WTC11 (cell line): Measurements from ENCODE around the gene NPAS1. TPM values are rescaled to one million over a fixed set of nuclear protein-coding genes. Genes with fewer than 3 reads are reported as not detected.

Source experiments
- ATAC-seq: fragments of 200-7000 bp; cut with Tn5 transposase; 2 replicates; pipeline ENCODE4 v1.10.0; 2021; ENCODE audit warnings: mild to moderate bottlenecking, moderate library complexity
- CTCF ChIA-PET: fragments of 300-600 bp; sonication (Branson Sonifier 250); formaldehyde crosslinking; loops from one replicate; lab custom pipeline; 2021; ENCODE audit warnings: antibody characterized with exemption; lab: Charles Lee
- POLR2A ChIA-PET: fragments of 350-600 bp; sonication (Branson Sonifier 250); formaldehyde crosslinking; loops from one replicate; lab custom pipeline; 2021; ENCODE audit warnings: antibody characterized with exemption; lab: Charles Lee
- DNase-seq: peaks from one replicate; pipeline ENCODE4 v3.0.0; 2021; ENCODE audit warnings: low spot score
- H3K27ac Mint-ChIP-seq: 2 replicates; pipeline ENCODE4 v1.8.0; 2021; ENCODE audit warnings: mixed read lengths
- H3K27me3 Mint-ChIP-seq: 2 replicates; pipeline ENCODE4 v1.8.0; 2021; ENCODE audit warnings: low read depth, mild to moderate bottlenecking, moderate library complexity, mixed read lengths
- H3K36me3 Mint-ChIP-seq: 2 replicates; pipeline ENCODE4 v1.8.0; 2021; ENCODE audit warnings: mixed read lengths
- H3K4me1 Mint-ChIP-seq: 2 replicates; pipeline ENCODE4 v1.8.0; 2022; ENCODE audit warnings: mixed read lengths
- H3K4me3 Mint-ChIP-seq: 2 replicates; pipeline ENCODE4 v1.8.0; 2021; ENCODE audit warnings: mild to moderate bottlenecking, moderate library complexity, mixed read lengths
- H3K9me3 Mint-ChIP-seq: 2 replicates; pipeline ENCODE4 v1.8.0; 2021; ENCODE audit warnings: mixed read lengths
- ELF4 ChIP-seq: sonication (generic); formaldehyde crosslinking; IDR thresholded peaks from 2 replicates; pipeline ENCODE4 v1.8.1; 2022; ENCODE audit warnings: low read depth, mild to moderate bottlenecking, moderate library complexity, missing genetic modification reagents
- EMX1 ChIP-seq: fragments of 250-450 bp; sonication (Bioruptor Pico); IDR thresholded peaks from 2 replicates; pipeline ENCODE4 v1.8.0; 2021; ENCODE audit warnings: mild to moderate bottlenecking
- ESRRA ChIP-seq: sonication (generic); formaldehyde crosslinking; IDR thresholded peaks from 2 replicates; pipeline ENCODE4 v1.8.1; 2022; ENCODE audit warnings: mild to moderate bottlenecking, missing genetic modification reagents, borderline replicate concordance
- GABPB1 ChIP-seq: sonication (generic); formaldehyde crosslinking; IDR thresholded peaks from 2 replicates; pipeline ENCODE4 v1.8.1; 2023; ENCODE audit warnings: mild to moderate bottlenecking, missing genetic modification reagents
- GTF2I ChIP-seq: fragments of 250-450 bp; sonication (Bioruptor Pico); conservative IDR thresholded peaks from 2 replicates; pipeline ENCODE4 v1.4.0; 2021; ENCODE audit warnings: mild to moderate bottlenecking
- NFATC4 ChIP-seq: fragments of 250-450 bp; sonication (Bioruptor Pico); IDR thresholded peaks from 2 replicates; pipeline ENCODE4 v1.9.0; 2021; ENCODE audit warnings: mild to moderate bottlenecking
- NR1H2 ChIP-seq: sonication (generic); formaldehyde crosslinking; IDR thresholded peaks from 2 replicates; pipeline ENCODE4 v1.9.0; 2021; ENCODE audit warnings: mild to moderate bottlenecking, moderate library complexity, missing genetic modification reagents
- NR2C2 ChIP-seq: sonication (generic); formaldehyde crosslinking; IDR thresholded peaks from 2 replicates; pipeline ENCODE4 v1.8.0; 2022; ENCODE audit warnings: mild to moderate bottlenecking, missing genetic modification reagents
- SMAD3 ChIP-seq: sonication (generic); formaldehyde crosslinking; IDR thresholded peaks from 2 replicates; pipeline ENCODE4 v1.8.0; 2022; ENCODE audit warnings: missing genetic modification reagents, mild to moderate bottlenecking, borderline replicate concordance
- SP1 ChIP-seq: sonication (generic); formaldehyde crosslinking; conservative IDR thresholded peaks from 2 replicates; pipeline ENCODE4 v1.8.1; 2022; ENCODE audit warnings: missing genetic modification reagents
- TEAD4 ChIP-seq: sonication (generic); formaldehyde crosslinking; IDR thresholded peaks from 2 replicates; pipeline ENCODE4 v1.8.0; 2022; ENCODE audit warnings: mild to moderate bottlenecking, missing genetic modification reagents
- TP53 ChIP-seq: sonication (generic); formaldehyde crosslinking; IDR thresholded peaks from 2 replicates; pipeline ENCODE4 v1.8.1; 2023; ENCODE audit warnings: mild to moderate bottlenecking, missing genetic modification reagents
- total RNA-seq: library from RNA; stranded (reverse); gene quantifications from 3 replicates; pipeline ENCODE4 v1.2.3, GENCODE V29; 2021
- TF ChIP-seq, protein P1 (sequence below): sonication (generic); formaldehyde crosslinking; IDR thresholded peaks from 2 replicates; pipeline ENCODE4 v1.8.1; 2023; ENCODE audit warnings: mild to moderate bottlenecking, missing genetic modification reagents, moderate library complexity
- TF ChIP-seq, protein P2 (sequence below): sonication (generic); formaldehyde crosslinking; IDR thresholded peaks from 2 replicates; pipeline ENCODE4 v1.8.1; 2023; ENCODE audit warnings: mild to moderate bottlenecking, missing genetic modification reagents
- TF ChIP-seq, protein P3 (sequence below): sonication (generic); formaldehyde crosslinking; IDR thresholded peaks from 2 replicates; pipeline ENCODE4 v1.8.1; 2022; ENCODE audit warnings: mild to moderate bottlenecking, missing genetic modification reagents, moderate library complexity, borderline replicate concordance
- TF ChIP-seq, protein P4 (sequence below): sonication (generic); formaldehyde crosslinking; IDR thresholded peaks from 2 replicates; pipeline ENCODE4 v1.8.0; 2022; ENCODE audit warnings: missing genetic modification reagents
- TF ChIP-seq, protein P5 (sequence below): sonication (generic); formaldehyde crosslinking; IDR thresholded peaks from 2 replicates; pipeline ENCODE4 v1.8.0; 2022; ENCODE audit warnings: mild to moderate bottlenecking, missing genetic modification reagents
- TF ChIP-seq, protein P6 (sequence below): fragments of 200-600 bp; IDR thresholded peaks from 2 replicates; pipeline ENCODE4 v1.8.0; 2022; ENCODE audit warnings: antibody characterized with exemption
- TF ChIP-seq, protein P7 (sequence below): sonication (generic); formaldehyde crosslinking; IDR thresholded peaks from 2 replicates; pipeline ENCODE4 v1.8.0; 2022; ENCODE audit warnings: mild to moderate bottlenecking, missing genetic modification reagents
- TF ChIP-seq, protein P8 (sequence below): sonication (generic); formaldehyde crosslinking; IDR thresholded peaks from 2 replicates; pipeline ENCODE4 v1.8.1; 2022; ENCODE audit warnings: missing genetic modification reagents, borderline replicate concordance

NPAS1 gene
- total RNA-seq, 1 experiment from 2014 or later: 6.8 TPM

DNA sequence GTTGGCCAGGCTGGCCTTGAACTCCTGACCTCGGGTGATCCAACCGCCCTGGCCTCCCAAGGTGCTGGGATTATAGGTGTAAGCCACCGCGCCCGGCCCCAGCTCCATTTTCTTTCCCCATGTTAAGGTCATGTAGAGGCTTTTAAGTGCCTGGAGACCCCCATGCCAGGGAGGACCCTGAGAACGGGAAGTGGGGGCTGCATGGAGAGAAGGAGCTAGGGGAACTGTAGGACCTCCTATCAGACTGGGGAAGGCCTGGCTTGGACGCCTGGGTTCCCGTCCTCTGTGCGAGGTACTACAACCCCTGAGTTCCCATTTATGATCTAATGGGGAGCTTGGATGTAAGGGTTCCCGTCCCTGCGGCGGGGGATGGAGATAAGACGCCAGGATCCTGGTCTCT is 714 bp upstream of the NPAS1 start (continued):
- TF ChIP-seq, protein P1, sequence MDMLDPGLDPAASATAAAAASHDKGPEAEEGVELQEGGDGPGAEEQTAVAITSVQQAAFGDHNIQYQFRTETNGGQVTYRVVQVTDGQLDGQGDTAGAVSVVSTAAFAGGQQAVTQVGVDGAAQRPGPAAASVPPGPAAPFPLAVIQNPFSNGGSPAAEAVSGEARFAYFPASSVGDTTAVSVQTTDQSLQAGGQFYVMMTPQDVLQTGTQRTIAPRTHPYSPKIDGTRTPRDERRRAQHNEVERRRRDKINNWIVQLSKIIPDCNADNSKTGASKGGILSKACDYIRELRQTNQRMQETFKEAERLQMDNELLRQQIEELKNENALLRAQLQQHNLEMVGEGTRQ: no peak
- TF ChIP-seq TP53 (CRISPR knock-in tag) (no peak), ELF4 (CRISPR knock-in tag) (no peak)
- TF ChIP-seq, protein P2, sequence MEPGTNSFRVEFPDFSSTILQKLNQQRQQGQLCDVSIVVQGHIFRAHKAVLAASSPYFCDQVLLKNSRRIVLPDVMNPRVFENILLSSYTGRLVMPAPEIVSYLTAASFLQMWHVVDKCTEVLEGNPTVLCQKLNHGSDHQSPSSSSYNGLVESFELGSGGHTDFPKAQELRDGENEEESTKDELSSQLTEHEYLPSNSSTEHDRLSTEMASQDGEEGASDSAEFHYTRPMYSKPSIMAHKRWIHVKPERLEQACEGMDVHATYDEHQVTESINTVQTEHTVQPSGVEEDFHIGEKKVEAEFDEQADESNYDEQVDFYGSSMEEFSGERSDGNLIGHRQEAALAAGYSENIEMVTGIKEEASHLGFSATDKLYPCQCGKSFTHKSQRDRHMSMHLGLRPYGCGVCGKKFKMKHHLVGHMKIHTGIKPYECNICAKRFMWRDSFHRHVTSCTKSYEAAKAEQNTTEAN (CRISPR knock-in tag): no peak
- TF ChIP-seq, protein P3, sequence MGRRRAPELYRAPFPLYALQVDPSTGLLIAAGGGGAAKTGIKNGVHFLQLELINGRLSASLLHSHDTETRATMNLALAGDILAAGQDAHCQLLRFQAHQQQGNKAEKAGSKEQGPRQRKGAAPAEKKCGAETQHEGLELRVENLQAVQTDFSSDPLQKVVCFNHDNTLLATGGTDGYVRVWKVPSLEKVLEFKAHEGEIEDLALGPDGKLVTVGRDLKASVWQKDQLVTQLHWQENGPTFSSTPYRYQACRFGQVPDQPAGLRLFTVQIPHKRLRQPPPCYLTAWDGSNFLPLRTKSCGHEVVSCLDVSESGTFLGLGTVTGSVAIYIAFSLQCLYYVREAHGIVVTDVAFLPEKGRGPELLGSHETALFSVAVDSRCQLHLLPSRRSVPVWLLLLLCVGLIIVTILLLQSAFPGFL (CRISPR knock-in tag): no peak
- TF ChIP-seq, protein P4, sequence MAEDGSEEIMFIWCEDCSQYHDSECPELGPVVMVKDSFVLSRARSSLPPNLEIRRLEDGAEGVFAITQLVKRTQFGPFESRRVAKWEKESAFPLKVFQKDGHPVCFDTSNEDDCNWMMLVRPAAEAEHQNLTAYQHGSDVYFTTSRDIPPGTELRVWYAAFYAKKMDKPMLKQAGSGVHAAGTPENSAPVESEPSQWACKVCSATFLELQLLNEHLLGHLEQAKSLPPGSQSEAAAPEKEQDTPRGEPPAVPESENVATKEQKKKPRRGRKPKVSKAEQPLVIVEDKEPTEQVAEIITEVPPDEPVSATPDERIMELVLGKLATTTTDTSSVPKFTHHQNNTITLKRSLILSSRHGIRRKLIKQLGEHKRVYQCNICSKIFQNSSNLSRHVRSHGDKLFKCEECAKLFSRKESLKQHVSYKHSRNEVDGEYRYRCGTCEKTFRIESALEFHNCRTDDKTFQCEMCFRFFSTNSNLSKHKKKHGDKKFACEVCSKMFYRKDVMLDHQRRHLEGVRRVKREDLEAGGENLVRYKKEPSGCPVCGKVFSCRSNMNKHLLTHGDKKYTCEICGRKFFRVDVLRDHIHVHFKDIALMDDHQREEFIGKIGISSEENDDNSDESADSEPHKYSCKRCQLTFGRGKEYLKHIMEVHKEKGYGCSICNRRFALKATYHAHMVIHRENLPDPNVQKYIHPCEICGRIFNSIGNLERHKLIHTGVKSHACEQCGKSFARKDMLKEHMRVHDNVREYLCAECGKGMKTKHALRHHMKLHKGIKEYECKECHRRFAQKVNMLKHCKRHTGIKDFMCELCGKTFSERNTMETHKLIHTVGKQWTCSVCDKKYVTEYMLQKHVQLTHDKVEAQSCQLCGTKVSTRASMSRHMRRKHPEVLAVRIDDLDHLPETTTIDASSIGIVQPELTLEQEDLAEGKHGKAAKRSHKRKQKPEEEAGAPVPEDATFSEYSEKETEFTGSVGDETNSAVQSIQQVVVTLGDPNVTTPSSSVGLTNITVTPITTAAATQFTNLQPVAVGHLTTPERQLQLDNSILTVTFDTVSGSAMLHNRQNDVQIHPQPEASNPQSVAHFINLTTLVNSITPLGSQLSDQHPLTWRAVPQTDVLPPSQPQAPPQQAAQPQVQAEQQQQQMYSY (CRISPR knock-in tag): no peak

DNA sequence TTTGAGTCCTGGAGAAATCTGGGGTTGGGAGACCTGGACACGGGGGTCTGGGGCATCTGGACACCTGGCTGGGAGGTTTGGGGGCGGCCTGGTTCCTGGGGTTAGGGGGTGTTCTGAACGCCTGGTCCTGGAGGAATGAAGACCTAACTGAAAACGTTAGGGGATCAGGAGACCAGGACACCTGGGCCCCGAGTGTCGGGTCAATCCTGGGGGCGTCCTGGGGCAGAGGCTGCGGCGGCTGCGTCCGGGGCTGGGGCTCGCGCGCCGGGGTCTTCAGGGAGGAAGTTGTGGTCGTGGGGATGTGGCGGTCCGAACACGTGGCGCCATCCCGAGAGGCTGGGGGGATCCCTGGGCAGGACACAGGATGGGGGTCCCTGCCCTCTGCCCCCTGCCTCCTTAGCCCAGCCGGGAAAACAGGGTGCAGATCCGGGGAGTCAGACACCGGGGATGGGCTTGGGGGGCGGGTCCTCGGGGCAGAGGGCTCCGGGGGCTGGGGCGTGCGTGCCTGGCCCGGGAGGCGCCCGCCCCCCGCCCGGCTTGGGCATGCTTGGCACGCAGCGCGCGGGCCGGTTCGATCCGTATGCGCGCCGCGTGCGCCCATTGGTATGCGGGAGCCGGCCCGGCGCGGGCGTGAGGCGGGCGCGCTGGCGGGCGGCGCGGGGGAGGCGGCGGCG is 632 bp downstream of the NPAS1 start:
- H3K4me1 Mint-ChIP-seq: peaks cover 10% of the 10 kb centered on the region
- no peaks in the 10 kb centered on the region for H3K36me3 Mint-ChIP-seq
- H3K27ac Mint-ChIP-seq: no peak overlapping the region
- ATAC-seq (peak; percentile 8), DNase-seq (no peak)
- no peaks in the 10 kb centered on the region for H3K9me3 Mint-ChIP-seq
- H3K4me3 Mint-ChIP-seq: peak overlapping the region; percentile 65
- peaks cover 82% of the 10 kb centered on the region for H3K27me3 Mint-ChIP-seq
- POLR2A ChIA-PET: no interaction called here
- TF ChIP-seq SMAD3 (CRISPR knock-in tag) (no peak), GTF2I (no peak), GABPB1 (CRISPR knock-in tag) (no peak), SP1 (no peak), ESRRA (CRISPR knock-in tag) (no peak), NR1H2 (CRISPR knock-in tag) (no peak), NFATC4 (CRISPR knock-in tag) (no peak), NR2C2 (no peak), TEAD4 (no peak), EMX1 (CRISPR knock-in tag) (no peak)
- TF ChIP-seq, protein P5, sequence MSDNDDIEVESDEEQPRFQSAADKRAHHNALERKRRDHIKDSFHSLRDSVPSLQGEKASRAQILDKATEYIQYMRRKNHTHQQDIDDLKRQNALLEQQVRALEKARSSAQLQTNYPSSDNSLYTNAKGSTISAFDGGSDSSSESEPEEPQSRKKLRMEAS (CRISPR knock-in tag): no peak
- TF ChIP-seq, protein P6, sequence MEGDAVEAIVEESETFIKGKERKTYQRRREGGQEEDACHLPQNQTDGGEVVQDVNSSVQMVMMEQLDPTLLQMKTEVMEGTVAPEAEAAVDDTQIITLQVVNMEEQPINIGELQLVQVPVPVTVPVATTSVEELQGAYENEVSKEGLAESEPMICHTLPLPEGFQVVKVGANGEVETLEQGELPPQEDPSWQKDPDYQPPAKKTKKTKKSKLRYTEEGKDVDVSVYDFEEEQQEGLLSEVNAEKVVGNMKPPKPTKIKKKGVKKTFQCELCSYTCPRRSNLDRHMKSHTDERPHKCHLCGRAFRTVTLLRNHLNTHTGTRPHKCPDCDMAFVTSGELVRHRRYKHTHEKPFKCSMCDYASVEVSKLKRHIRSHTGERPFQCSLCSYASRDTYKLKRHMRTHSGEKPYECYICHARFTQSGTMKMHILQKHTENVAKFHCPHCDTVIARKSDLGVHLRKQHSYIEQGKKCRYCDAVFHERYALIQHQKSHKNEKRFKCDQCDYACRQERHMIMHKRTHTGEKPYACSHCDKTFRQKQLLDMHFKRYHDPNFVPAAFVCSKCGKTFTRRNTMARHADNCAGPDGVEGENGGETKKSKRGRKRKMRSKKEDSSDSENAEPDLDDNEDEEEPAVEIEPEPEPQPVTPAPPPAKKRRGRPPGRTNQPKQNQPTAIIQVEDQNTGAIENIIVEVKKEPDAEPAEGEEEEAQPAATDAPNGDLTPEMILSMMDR: no peak
- TF ChIP-seq, protein P7, sequence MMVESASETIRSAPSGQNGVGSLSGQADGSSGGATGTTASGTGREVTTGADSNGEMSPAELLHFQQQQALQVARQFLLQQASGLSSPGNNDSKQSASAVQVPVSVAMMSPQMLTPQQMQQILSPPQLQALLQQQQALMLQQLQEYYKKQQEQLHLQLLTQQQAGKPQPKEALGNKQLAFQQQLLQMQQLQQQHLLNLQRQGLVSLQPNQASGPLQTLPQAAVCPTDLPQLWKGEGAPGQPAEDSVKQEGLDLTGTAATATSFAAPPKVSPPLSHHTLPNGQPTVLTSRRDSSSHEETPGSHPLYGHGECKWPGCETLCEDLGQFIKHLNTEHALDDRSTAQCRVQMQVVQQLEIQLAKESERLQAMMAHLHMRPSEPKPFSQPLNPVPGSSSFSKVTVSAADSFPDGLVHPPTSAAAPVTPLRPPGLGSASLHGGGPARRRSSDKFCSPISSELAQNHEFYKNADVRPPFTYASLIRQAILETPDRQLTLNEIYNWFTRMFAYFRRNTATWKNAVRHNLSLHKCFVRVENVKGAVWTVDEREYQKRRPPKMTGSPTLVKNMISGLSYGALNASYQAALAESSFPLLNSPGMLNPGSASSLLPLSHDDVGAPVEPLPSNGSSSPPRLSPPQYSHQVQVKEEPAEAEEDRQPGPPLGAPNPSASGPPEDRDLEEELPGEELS (CRISPR knock-in tag): no peak
- TF ChIP-seq, protein P8, sequence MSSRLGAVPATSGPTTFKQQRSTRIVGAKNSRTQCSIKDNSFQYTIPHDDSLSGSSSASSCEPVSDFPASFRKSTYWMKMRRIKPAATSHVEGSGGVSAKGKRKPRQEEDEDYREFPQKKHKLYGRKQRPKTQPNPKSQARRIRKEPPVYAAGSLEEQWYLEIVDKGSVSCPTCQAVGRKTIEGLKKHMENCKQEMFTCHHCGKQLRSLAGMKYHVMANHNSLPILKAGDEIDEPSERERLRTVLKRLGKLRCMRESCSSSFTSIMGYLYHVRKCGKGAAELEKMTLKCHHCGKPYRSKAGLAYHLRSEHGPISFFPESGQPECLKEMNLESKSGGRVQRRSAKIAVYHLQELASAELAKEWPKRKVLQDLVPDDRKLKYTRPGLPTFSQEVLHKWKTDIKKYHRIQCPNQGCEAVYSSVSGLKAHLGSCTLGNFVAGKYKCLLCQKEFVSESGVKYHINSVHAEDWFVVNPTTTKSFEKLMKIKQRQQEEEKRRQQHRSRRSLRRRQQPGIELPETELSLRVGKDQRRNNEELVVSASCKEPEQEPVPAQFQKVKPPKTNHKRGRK (CRISPR knock-in tag): no peak
- CTCF ChIA-PET: interaction anchor here (0.6 to 4.3 kb wide), 7 partner anchors 7 to 267 kb away, joined by 3 to 58 read pairs (median 5); no protein-coding TSS in a partner anchor
